GM12874 (cell line): ENCODE data around the gene MROH7.
A peak's percentile ranks its signal among the peaks of the same experiment; 100 is the strongest.

Source experiments
- TF ChIP-seq, protein P1 (sequence below): IDR thresholded peaks from 2 replicates; pipeline ENCODE4 v1.5.1; 2011; ENCODE audit warnings: low read depth, mild to moderate bottlenecking, control low read depth, low read length, moderate library complexity; ENCODE audit not compliant: insufficient read depth

The MROH7 gene

GRCh38 chr1:54666333-54666732 is 24.7 kb downstream of the MROH7 start:
- TF ChIP-seq, protein P1, sequence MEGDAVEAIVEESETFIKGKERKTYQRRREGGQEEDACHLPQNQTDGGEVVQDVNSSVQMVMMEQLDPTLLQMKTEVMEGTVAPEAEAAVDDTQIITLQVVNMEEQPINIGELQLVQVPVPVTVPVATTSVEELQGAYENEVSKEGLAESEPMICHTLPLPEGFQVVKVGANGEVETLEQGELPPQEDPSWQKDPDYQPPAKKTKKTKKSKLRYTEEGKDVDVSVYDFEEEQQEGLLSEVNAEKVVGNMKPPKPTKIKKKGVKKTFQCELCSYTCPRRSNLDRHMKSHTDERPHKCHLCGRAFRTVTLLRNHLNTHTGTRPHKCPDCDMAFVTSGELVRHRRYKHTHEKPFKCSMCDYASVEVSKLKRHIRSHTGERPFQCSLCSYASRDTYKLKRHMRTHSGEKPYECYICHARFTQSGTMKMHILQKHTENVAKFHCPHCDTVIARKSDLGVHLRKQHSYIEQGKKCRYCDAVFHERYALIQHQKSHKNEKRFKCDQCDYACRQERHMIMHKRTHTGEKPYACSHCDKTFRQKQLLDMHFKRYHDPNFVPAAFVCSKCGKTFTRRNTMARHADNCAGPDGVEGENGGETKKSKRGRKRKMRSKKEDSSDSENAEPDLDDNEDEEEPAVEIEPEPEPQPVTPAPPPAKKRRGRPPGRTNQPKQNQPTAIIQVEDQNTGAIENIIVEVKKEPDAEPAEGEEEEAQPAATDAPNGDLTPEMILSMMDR = no peak

GRCh38 chr1:54667797-54668196 is 26.2 kb downstream of the MROH7 start:
- TF ChIP-seq, protein P1 = no peak

DNA sequence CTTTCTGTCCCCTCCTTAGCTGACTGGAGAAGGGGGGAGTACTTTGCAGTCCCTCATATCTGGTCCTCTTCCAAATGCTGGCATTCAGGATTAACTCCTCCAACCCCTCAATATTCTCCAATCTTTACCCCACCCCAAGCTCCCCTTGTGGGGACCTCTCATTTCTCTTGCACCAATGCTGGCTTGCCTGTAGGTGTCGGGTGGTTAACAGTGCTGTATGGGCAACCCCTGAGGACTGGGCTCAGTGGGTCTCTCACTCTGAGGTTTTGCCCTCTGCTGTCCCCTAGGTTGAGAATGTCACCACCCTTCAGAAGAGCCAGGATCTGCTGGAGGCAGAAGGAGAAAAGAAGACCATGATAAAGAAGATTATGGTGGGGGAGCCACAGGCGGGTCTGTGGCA is 27.0 kb downstream of the MROH7 start:
- TF ChIP-seq, protein P1 = no peak

- TF ChIP-seq, protein P1 = peak; percentile 91
Measured at GRCh38 chr1:54671985-54672608, 30.5 kb downstream of the MROH7 start.

GRCh38 chr1:54678776-54679643 is 37.4 kb downstream of the MROH7 start:
- TF ChIP-seq, protein P1 = no peak

DNA sequence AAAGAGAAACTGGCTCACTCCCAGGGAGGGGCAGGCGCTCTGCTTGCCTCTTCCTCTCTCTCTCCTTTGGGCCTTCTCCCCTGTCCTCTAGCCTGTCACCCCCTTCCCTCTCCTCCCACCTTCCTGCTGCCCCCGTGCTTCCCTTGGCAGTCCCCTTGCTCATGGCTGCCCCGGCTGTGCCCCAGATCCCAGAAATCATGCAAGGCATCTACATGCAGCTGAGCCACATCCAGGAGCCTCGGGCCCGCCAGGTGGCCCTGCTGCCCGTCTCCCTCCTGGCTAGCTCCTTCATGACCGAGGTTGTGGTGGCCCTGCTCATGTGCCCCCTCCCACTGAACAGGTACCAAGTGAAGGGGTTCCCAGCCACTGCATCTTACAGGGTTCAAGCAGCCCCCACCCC is 38.1 kb downstream of the MROH7 start:
- TF ChIP-seq, protein P1 = no peak

DNA sequence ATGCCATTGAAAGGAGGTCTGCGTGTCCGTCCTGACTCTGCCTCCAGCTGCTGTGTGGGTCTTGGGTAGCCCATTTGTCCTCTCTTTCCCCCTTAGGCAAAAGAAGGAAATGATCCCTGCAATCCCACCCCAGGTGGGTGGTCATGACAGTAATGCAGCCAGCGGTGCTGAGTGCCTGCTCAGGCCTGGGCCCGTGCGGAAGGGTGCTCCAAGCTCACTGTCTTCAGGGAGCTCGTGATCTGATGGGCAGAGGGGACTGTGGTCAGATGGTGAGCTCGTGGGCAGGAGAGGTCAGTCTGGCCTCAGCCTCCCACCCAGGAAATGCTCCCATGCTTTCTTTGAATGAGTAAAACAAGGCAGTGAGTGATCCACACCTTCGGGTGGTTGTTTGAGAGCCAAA is 38.8 kb downstream of the MROH7 start:
- TF ChIP-seq, protein P1 = no peak
